ENCODE data around the gene AHCYL2. TPM values are rescaled to one million over a fixed set of nuclear protein-coding genes. Genes with fewer than 3 reads are reported as not detected.

The AHCYL2 gene
- total RNA-seq, 4 donors from 2014 or later: 93.7 to 635 (median 551) TPM

- WGBS, 2 donors (ENCODE audit: low coverage in 1 of 2): 97 to 100% methylated on average over 2 of the region's 2 CpGs
- DNase-seq: no peak
- intact Hi-C loops (cut with DNase I; ENCODE audit: low total_unique reads) (no loop called here), in situ Hi-C loops (cut with MboI; ENCODE audit: low pct_ligation_motif_present in 1 of 4, low pct_unique_long_range_greater_than_20kb in 1 of 4, low sequenced_read_pairs in 3 of 4) (no loop called here)
- Histone ChIP-seq H3K27me3 (no peaks in the 10 kb centered on the region), H3K4me3 (no peak overlapping the region), H3K27ac (no peak overlapping the region), H3K4me1 (peaks cover 0 to 27% (median 14%) of the 10 kb centered on the region in 4 donors), H3K36me3 (no peaks in the 10 kb centered on the region), H3K9me3 (no peaks in the 10 kb centered on the region)
- TF ChIP-seq EP300 (IDR thresholded peaks at IDR 0.05; ENCODE audit: low read depth) (no peak), CTCF (IDR thresholded peaks at IDR 0.05) (no peak), POLR2A (IDR thresholded peaks at IDR 0.05) (no peak), POLR2AphosphoS5 (IDR thresholded peaks at IDR 0.05) (no peak)
These were observed 113.6 kb downstream of the AHCYL2 start for GRCh38 chr7:129338450-129338849.

- H3K36me3 ChIP-seq: no peaks in the 10 kb centered on the region
- peaks cover 0 to 43% (median 19%) of the 10 kb centered on the region in 4 donors for H3K4me1 ChIP-seq
- peak overlapping the region; percentile 8 to 45 (median 34) for H3K27ac ChIP-seq
- TF ChIP-seq EP300 (IDR thresholded peaks at IDR 0.05; ENCODE audit: low read depth) (no peak), POLR2A (IDR thresholded peaks at IDR 0.05) (no peak), POLR2AphosphoS5 (IDR thresholded peaks at IDR 0.05) (no peak), CTCF (IDR thresholded peaks at IDR 0.05) (no peak)
- WGBS, 2 donors (ENCODE audit: low coverage in 1 of 2): 25 to 44% methylated on average over 1 of the region's 1 CpG
- H3K9me3 ChIP-seq: no peaks in the 10 kb centered on the region
- no peaks in the 10 kb centered on the region for H3K27me3 ChIP-seq
- intact Hi-C loops (cut with DNase I; ENCODE audit: low total_unique reads): no loop called here
- in situ Hi-C loops (cut with MboI; ENCODE audit: low pct_ligation_motif_present in 1 of 4, low pct_unique_long_range_greater_than_20kb in 1 of 4, low sequenced_read_pairs in 3 of 4): no loop called here
- H3K4me3 ChIP-seq: no peak overlapping the region
- no peak for DNase-seq
These were observed 116.4 kb downstream of the AHCYL2 start for GRCh38 chr7:129341212-129341611.

GRCh38 chr7:129341816-129342806 lies 117.3 kb downstream of the AHCYL2 start:
- Histone ChIP-seq H3K9me3 (no peaks in the 10 kb centered on the region), H3K27me3 (no peaks in the 10 kb centered on the region), H3K4me3 (no peak overlapping the region), H3K4me1 (peaks cover 0 to 43% (median 19%) of the 10 kb centered on the region in 4 donors), H3K27ac (peak overlapping the region; percentile 8 to 52 (median 44)), H3K36me3 (no peaks in the 10 kb centered on the region)
- 41 to 45% methylated on average over 3 of the region's 3 CpGs for WGBS, 2 donors (ENCODE audit: low coverage in 1 of 2)
- TF ChIP-seq EP300 (IDR thresholded peaks at IDR 0.05; ENCODE audit: low read depth): no peak
- TF ChIP-seq POLR2A (IDR thresholded peaks at IDR 0.05): no peak
- no peak for TF ChIP-seq POLR2AphosphoS5 (IDR thresholded peaks at IDR 0.05)
- TF ChIP-seq CTCF (IDR thresholded peaks at IDR 0.05): no peak
- no peak for DNase-seq
- intact Hi-C loops (cut with DNase I; ENCODE audit: low total_unique reads): no loop called here
- in situ Hi-C loops (cut with MboI; ENCODE audit: low pct_ligation_motif_present in 1 of 4, low pct_unique_long_range_greater_than_20kb in 1 of 4, low sequenced_read_pairs in 3 of 4): no loop called here

- Histone ChIP-seq H3K9me3 (no peaks in the 10 kb centered on the region), H3K36me3 (no peaks in the 10 kb centered on the region), H3K4me1 (peaks cover 0 to 52% (median 24%) of the 10 kb centered on the region in 4 donors), H3K4me3 (no peak overlapping the region), H3K27ac (peak overlapping the region in 1 of 4 donors; percentile 6), H3K27me3 (no peaks in the 10 kb centered on the region)
- WGBS, 2 donors (ENCODE audit: low coverage in 1 of 2): 6 to 39% methylated on average over 3 of the region's 3 CpGs
- in situ Hi-C loops (cut with MboI; ENCODE audit: low pct_ligation_motif_present in 1 of 4, low pct_unique_long_range_greater_than_20kb in 1 of 4, low sequenced_read_pairs in 3 of 4): no loop called here
- DNase-seq: no peak
- TF ChIP-seq POLR2AphosphoS5 (IDR thresholded peaks at IDR 0.05) (no peak), POLR2A (IDR thresholded peaks at IDR 0.05) (no peak), CTCF (IDR thresholded peaks at IDR 0.05) (peak; percentile 64 to 75 (median 70)), EP300 (IDR thresholded peaks at IDR 0.05; ENCODE audit: low read depth) (no peak)
- intact Hi-C loops (cut with DNase I; ENCODE audit: low total_unique reads): no loop called here
These were observed 118.4 kb downstream of the AHCYL2 start for GRCh38 chr7:129343099-129343700.
